Daoy (cell line): Measurements from ENCODE around the gene TUBB4B. TPM values are rescaled to one million over a fixed set of nuclear protein-coding genes. Genes with fewer than 3 reads are reported as not detected.

Experiments used
- DNase-seq: peaks from one replicate; pipeline ENCODE4 v3.0.0-alpha.2; 2015; ENCODE audit warnings: low read depth
- total RNA-seq: library from RNA; depleted of rRNA; stranded (reverse); fragments of >200 nt; shearing (Covaris generic); gene quantifications from 2 replicates; pipeline ENCODE4 v1.2.3, GENCODE V29; 2014

The TUBB4B gene
- total RNA-seq, 1 experiment from 2014 or later: 294 TPM

GRCh38 chr9:137225699-137226331, 15.3 kb upstream of the TUBB4B start:
- DNase-seq: no peak

GRCh38 chr9:137226338-137227053, 14.6 kb upstream of the TUBB4B start:
- DNase-seq: peak; percentile 67

GRCh38 chr9:137227054-137227852, 13.8 kb upstream of the TUBB4B start, which contains the start of gene RNF224:
Gene RNF224 (plus strand): TSS chr9:137227502. CDS start chr9:137228336, 834 bp downstream.
- peak; percentile 90 for DNase-seq

GRCh38 chr9:137227853-137228505, 13.1 kb upstream of the TUBB4B start:
- no peak for DNase-seq

DNA sequence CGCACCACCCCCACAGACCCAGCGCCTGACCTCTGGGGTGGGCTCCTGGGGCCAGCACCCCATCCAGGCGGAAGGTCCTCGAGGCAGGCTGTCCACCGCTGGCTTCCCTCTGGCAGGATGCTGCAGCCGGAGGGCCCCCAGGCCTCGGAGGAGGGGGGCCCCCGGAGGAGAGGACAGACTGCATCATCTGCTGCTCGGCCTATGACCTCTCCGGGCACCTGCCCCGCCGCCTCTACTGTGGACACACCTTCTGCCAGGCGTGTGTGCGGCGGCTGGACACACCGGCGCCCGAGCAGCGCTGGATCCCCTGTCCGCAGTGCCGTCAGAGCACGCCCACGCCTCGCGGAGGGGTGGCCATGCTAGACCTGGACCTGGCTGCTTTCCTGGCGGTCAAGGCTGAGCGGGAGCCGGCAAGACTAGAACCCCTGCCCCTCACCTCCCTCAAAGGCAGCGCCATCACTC, 12.6 kb upstream of the TUBB4B start:
- DNase-seq: no peak

- no peak for DNase-seq
Observed at GRCh38 chr9:137228968-137229896, 11.9 kb upstream of the TUBB4B start.

- no peak for DNase-seq
Observed at GRCh38 chr9:137229903-137230704, 11.0 kb upstream of the TUBB4B start.

- no peak for DNase-seq
Observed at GRCh38 chr9:137230705-137231371, 10.2 kb upstream of the TUBB4B start, which contains the start of gene SLC34A3. Gene SLC34A3 (plus strand): TSS chr9:137230901. CDS start chr9:137231703, 802 bp downstream.

DNA sequence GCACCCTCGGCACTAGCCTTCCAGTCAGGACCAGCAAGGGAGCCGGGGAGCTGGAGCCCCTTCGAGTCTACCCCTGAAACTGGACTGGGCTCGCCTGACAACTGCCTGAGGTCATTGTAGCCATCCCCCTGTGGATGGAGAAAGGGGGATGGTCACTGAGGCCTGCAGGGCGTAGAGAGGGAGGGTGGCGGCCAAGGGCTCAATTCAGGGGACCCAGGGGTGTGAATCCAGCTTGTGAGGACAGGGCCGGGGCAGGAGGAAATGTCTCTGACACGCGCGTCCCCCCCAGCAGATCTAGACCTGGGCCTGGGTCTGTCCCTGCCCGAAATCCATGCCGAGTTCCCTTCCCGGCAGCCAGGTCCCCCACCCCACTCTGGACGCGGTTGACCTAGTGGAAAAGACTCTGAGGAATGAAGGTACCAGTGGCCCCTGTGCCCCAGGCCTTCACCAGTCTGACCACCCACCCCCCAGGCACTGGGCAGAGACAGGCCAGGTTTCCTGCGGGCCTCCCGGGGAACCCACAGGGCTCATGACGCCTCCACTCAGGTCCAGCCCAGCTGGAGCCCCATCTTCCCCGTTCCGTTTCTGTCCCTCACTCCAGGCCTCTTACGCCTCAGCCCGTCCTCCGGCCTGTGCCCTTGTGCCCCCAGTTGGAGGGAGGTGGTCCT, 9.6 kb upstream of the TUBB4B start:
- DNase-seq: no peak

DNA sequence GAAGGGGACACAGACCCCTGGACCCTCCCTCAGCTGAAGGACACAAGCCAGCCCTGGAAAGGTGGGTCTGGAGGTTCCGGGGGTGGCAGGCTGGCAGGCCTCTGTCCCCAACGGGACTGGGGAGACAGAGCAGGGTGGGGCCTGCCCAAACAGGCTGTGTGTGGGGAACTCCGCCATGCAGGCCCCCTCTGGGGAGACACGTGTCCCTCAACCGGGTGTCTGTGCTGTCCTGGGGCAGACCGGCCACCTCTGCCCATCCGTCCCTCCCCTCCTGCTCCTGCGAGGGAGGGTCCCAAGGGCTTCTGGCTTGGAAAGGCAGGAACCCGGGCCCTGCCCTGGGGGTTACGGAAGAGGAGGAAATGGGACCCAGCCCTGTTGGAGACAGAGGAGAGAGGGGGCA, 9.0 kb upstream of the TUBB4B start:
- no peak for DNase-seq

DNA sequence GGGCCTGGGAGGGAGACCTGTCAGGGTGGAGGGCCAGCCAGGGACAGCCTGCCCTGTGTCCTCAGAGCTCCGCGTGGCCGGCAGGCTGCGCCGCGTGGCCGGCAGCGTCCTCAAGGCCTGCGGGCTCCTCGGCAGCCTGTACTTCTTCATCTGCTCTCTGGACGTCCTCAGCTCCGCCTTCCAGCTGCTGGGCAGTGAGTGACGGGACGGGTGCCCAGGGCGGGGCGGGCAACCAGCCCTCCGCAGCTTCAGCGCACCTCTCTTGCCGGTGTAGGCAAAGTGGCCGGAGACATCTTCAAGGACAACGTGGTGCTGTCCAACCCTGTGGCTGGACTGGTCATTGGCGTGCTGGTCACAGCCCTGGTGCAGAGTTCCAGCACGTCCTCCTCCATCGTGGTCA, 8.6 kb upstream of the TUBB4B start:
- no peak for DNase-seq

- DNase-seq: no peak
Observed at GRCh38 chr9:137233143-137233980, 7.7 kb upstream of the TUBB4B start.

DNA sequence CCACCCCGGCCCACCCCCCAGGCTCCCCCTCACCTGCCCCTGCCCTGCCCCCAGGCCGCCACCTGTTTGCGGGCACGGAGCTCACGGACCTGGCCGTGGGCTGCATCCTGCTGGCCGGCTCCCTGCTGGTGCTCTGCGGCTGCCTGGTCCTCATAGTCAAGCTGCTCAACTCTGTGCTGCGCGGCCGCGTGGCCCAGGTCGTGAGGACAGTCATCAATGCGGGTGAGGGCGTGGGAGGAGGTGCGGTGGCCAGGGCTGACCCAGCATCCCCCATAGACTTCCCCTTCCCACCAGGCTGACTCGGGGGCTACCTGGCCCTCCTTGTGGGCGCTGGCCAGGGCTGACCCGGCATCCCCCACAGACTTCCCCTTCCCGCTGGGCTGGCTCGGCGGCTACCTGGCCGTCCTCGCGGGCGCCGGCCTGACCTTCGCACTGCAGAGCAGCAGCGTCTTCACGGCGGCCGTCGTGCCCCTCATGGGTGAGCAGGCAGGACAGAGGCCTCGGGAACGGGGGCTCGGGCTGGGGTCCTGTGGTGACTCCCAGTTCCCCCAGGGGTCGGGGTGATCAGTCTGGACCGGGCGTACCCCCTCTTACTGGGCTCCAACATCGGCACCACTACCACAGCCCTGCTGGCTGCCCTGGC, 6.9 kb upstream of the TUBB4B start:
- DNase-seq: no peak

DNA sequence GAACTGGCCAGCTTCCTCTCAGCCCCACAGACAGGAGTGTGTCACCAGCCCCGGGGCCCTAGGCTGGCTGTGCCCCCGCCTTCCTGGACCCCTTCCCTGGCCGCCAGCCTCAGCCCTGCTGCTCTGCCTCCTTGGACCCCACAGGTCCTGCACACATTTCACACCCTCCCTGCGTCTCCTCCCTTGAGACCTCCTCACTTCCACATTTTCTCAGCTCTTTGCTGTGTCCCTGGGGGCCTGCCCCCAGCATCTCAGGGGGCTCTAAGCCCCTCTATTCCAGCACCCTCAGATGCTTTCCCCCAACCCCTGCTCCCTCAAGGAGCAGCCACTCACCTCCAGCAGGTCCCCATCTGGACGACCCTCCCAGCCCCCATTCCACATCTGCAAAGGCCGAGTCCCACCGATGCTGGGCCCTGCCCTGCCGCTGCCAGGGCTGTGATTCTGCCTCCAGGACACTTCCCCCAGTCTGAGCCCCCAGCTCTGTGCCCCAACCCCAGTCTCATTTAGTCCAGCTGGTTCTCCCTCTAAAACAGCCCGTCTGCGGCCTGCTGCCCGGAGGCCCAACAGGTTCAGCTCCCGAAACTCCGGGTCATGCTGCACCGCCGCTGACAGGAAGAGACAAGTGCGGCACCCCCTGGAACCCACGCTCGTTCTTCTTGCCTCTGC, 6.2 kb upstream of the TUBB4B start:
- DNase-seq: no peak

GRCh38 chr9:137235424-137236237, 5.5 kb upstream of the TUBB4B start:
- DNase-seq: no peak
